HL-60 (cell line): Measurements from ENCODE around the gene ITPRIP.
A peak's percentile ranks its signal among the peaks of the same experiment; 100 is the strongest.

Experiments
- DNase-seq, 2 experiments: peaks; one replicate each; pipeline ENCODE4 v3.0.0-alpha.2; 2010 to 2020; ENCODE audit warnings: low read depth in 1 of 2, low spot score in 1 of 2
- H3K27ac ChIP-seq: fragments of 250-450 bp; sonication (Bioruptor Pico); replicated peaks from 2 replicates; pipeline ENCODE4 v1.5.1; 2020; ENCODE audit warnings: mild to moderate bottlenecking, moderate library complexity
- H3K27me3 ChIP-seq: fragments of 250-450 bp; sonication (Bioruptor Pico); 2 replicates; pipeline ENCODE4 v1.5.1; 2021; ENCODE audit warnings: mild to moderate bottlenecking, moderate library complexity; ENCODE audit not compliant: insufficient read depth, poor library complexity, severe bottlenecking
- H3K4me3 ChIP-seq: replicated peaks from 2 replicates; pipeline ENCODE4 v1.5.1; 2011; ENCODE audit warnings: mild to moderate bottlenecking, control low read depth, low read length; ENCODE audit not compliant: insufficient read depth
- GABPA ChIP-seq: IDR thresholded peaks from 2 replicates; pipeline ENCODE4 v1.6.1; 2012; ENCODE audit warnings: low read depth
- POLR2AphosphoS5 ChIP-seq: IDR thresholded peaks from 2 replicates; pipeline ENCODE4 v1.6.1; 2012; ENCODE audit warnings: low read depth
- SPI1 ChIP-seq: IDR thresholded peaks from 2 replicates; pipeline ENCODE4 v1.6.1; 2012; ENCODE audit warnings: low read depth, mild to moderate bottlenecking, borderline replicate concordance
- TF ChIP-seq, protein P1 (sequence below): IDR thresholded peaks from 2 replicates; pipeline ENCODE4 v1.6.1; 2012; ENCODE audit warnings: low read depth; ENCODE audit not compliant: insufficient replicate concordance
- TF ChIP-seq, protein P2 (sequence below): IDR thresholded peaks from one replicate; pipeline ENCODE4 v1.5.1; 2011; ENCODE audit warnings: low read length, control low read depth, inconsistent platforms; ENCODE audit not compliant: insufficient read depth

Gene ITPRIP

DNA sequence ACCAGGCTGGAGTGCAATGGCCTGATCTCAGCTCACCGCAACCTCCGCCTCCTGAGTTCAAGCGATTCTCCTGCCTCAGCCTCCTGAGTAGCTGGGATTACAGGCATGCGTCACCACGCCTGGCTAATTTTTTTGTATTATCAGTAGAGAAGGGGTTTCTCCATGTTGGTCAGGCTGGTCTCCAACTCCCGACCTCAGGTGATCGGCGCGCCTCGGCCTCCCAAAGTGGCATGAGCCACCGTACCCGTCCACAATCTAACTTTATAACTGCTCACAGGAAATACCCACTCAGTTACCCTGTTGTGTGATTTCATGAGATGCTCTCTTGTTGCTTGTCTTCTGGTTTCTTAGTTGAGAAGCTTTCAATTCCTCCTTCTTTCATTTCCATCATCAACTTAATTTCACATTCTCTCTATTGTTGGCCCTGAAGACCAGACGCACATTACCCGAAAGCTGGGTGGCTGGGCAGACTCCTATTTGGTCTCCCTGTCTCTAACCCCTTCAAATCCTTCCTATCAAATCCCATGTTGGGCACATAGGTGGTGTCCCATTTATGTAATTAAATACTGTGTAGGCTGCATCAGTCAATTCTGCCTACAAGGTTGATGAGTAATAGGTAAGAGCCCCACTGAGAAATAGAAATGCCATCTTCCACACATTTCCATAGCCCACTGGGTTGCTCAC, 70.4 kb downstream of the ITPRIP start:
- TF ChIP-seq, protein P1, sequence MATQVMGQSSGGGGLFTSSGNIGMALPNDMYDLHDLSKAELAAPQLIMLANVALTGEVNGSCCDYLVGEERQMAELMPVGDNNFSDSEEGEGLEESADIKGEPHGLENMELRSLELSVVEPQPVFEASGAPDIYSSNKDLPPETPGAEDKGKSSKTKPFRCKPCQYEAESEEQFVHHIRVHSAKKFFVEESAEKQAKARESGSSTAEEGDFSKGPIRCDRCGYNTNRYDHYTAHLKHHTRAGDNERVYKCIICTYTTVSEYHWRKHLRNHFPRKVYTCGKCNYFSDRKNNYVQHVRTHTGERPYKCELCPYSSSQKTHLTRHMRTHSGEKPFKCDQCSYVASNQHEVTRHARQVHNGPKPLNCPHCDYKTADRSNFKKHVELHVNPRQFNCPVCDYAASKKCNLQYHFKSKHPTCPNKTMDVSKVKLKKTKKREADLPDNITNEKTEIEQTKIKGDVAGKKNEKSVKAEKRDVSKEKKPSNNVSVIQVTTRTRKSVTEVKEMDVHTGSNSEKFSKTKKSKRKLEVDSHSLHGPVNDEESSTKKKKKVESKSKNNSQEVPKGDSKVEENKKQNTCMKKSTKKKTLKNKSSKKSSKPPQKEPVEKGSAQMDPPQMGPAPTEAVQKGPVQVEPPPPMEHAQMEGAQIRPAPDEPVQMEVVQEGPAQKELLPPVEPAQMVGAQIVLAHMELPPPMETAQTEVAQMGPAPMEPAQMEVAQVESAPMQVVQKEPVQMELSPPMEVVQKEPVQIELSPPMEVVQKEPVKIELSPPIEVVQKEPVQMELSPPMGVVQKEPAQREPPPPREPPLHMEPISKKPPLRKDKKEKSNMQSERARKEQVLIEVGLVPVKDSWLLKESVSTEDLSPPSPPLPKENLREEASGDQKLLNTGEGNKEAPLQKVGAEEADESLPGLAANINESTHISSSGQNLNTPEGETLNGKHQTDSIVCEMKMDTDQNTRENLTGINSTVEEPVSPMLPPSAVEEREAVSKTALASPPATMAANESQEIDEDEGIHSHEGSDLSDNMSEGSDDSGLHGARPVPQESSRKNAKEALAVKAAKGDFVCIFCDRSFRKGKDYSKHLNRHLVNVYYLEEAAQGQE, result no peak
- no peak for TF ChIP-seq GABPA
- no peak for TF ChIP-seq SPI1
- TF ChIP-seq, protein P2, sequence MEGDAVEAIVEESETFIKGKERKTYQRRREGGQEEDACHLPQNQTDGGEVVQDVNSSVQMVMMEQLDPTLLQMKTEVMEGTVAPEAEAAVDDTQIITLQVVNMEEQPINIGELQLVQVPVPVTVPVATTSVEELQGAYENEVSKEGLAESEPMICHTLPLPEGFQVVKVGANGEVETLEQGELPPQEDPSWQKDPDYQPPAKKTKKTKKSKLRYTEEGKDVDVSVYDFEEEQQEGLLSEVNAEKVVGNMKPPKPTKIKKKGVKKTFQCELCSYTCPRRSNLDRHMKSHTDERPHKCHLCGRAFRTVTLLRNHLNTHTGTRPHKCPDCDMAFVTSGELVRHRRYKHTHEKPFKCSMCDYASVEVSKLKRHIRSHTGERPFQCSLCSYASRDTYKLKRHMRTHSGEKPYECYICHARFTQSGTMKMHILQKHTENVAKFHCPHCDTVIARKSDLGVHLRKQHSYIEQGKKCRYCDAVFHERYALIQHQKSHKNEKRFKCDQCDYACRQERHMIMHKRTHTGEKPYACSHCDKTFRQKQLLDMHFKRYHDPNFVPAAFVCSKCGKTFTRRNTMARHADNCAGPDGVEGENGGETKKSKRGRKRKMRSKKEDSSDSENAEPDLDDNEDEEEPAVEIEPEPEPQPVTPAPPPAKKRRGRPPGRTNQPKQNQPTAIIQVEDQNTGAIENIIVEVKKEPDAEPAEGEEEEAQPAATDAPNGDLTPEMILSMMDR, result no peak
- TF ChIP-seq POLR2AphosphoS5, result no peak

DNA sequence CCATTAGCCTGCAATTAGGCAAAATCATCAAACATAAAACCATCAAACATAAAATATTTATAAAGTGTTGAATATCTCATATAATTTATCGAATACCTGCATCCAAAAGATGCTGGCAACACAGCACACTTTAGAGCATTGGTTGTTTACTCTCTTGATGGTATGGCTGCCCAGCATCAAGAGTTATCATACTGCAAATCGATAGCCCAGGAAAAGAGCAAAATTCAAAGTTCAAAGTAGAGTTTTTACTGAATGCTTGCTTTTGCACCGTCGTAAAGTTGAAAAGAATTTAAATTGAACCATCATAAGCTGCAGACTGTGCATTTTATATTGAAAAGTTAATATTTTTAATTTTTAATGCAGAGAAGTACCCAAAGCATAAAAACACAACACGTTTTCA, 73.5 kb downstream of the ITPRIP start:
- TF ChIP-seq, protein P2, result no peak
- TF ChIP-seq, protein P1, result no peak
- TF ChIP-seq SPI1 (no peak), GABPA (no peak), POLR2AphosphoS5 (no peak)
- no peaks in the 10 kb centered on the region for H3K27me3 ChIP-seq
- no peak for DNase-seq
- H3K4me3 ChIP-seq, result no peak overlapping the region
- H3K27ac ChIP-seq, result no peak overlapping the region

More for the DNA sequence above, 70.4 kb downstream of the ITPRIP start:
- peak overlapping the region; percentile 89 for H3K4me3 ChIP-seq
- H3K27me3 ChIP-seq, result no peaks in the 10 kb centered on the region
- no peak overlapping the region; the same call in 1 of the 2 replicates for H3K27ac ChIP-seq
- DNase-seq, result no peak

DNA sequence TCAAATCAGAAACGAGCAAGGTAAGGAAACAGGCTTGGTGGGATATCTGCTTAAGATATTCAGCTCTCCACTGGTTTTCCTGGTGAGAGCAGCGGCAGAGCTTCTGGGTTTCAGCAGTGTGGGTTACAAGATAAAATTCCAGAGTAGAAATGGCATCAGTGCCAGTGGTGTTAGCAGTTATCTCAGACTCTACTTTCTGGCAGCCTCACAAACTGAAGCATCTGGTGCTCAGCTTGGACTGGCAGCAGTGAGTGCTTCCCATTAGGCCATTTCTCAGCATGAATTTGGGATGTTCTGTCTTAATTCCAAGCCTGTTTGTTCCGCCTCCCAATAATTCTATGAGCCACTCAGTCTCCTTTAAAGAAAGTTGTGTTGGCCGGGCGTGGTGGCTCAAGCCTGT, 76.2 kb downstream of the ITPRIP start:
- TF ChIP-seq, protein P1, result no peak
- TF ChIP-seq GABPA (no peak), SPI1 (no peak), POLR2AphosphoS5 (no peak)
- TF ChIP-seq, protein P2, result no peak
- Histone ChIP-seq H3K27ac (no peak overlapping the region), H3K4me3 (no peak overlapping the region), H3K27me3 (no peaks in the 10 kb centered on the region)
- no peak for DNase-seq
